ENCODE results near the gene CFAP20.
"Not testable (repeated sequence)": the region's sequence is repeated elsewhere in the genome, so short reads cannot be mapped to it uniquely, and the experiment has no call there.

CFAP20 gene

DNA sequence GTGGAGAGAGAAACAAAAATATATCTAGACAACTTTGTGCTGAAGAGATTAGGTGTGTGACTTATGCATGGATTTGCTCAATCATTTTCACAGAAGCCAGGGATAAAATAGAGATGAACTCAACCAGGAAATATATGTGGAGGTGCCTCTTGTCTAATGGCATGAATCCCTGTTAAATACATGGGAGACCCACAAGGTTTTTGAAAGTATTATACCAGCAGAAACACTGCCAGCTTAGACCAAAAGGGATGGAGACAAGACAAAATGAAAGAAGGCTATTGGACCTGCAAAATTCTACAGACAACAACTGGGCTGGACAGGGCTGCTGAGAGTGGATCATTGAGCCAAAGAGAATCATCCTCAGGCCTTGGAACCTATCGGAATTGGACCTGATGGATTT lies 52.7 kb downstream of the CFAP20 start:
- no peaks in the 10 kb centered on the region for H4K20me1 ChIP-seq
- no peak overlapping the region for H3K27ac ChIP-seq
- H3K4me3 ChIP-seq = no peak overlapping the region
- peaks cover 20 to 22% (median 20%) of the 10 kb centered on the region in 10 experiments for H3K4me1 ChIP-seq
- no peak for TF ChIP-seq Cebpa-rat (IDR thresholded peaks at IDR 0.05)
- no peaks in the 10 kb centered on the region for H3K27me3 ChIP-seq
- peaks cover 8 to 34% (median 23%) of the 10 kb centered on the region in 11 experiments; a peak in 21 of 22 replicates for H3K9me3 ChIP-seq (replicated peaks in 1 of 11)
- no peak overlapping the region for H3K4me2 ChIP-seq
- H3K36me3 ChIP-seq = no peaks in the 10 kb centered on the region
- H3K9ac ChIP-seq = no peak overlapping the region

GRCh38 chr16:58074657-58075056 lies 54.5 kb downstream of the CFAP20 start:
- Histone ChIP-seq H3K27ac (no peak overlapping the region), H3K9me3 (replicated peaks in 1 of 11) (peaks cover 8 to 34% (median 23%) of the 10 kb centered on the region in 11 experiments; a peak in 21 of 22 replicates), H3K27me3 (no peaks in the 10 kb centered on the region), H3K4me1 (peaks cover 1 to 3% (median 2%) of the 10 kb centered on the region in 10 experiments; a peak in 18 of 20 replicates), H3K36me3 (no peaks in the 10 kb centered on the region), H3K4me3 (no peak overlapping the region), H3K4me2 (no peak overlapping the region), H3K9ac (no peak overlapping the region), H4K20me1 (no peaks in the 10 kb centered on the region)
- TF ChIP-seq Cebpa-rat (IDR thresholded peaks at IDR 0.05) = no peak

GRCh38 chr16:58073086-58073485 lies 56.1 kb downstream of the CFAP20 start:
- H3K4me1 ChIP-seq, H3K4me3 ChIP-seq, H3K27ac ChIP-seq, H4K20me1 ChIP-seq, H3K27me3 ChIP-seq, H3K36me3 ChIP-seq, H3K9ac ChIP-seq, H3K4me2 ChIP-seq: not testable (repeated sequence)
- peaks cover 8 to 34% (median 23%) of the 10 kb centered on the region in 11 experiments; a peak in 21 of 22 replicates for H3K9me3 ChIP-seq (replicated peaks in 1 of 11)

DNA sequence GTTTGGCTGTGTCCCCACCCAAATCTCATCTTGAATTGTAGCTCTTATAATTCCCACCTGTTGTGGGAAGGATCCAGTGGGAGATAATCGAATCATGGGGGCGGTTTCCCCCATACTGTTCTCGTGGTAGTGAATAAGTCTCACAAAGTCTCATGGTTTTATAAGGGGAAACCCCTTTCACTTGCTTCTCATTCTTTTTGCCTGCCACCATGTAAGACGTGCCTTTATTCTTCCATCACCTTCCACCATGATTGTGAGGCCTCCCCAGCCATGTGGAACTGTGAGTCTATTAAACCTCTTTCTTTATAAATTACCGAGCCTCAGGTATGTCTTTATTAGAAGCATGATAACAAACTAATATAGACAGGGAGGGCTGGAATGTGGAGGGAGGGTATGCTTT lies 57.0 kb downstream of the CFAP20 start:
- H3K9me3 ChIP-seq (replicated peaks in 1 of 11) = peaks cover 8 to 24% (median 15%) of the 10 kb centered on the region in 11 experiments; a peak in 21 of 22 replicates
- H3K4me1 ChIP-seq, H3K27ac ChIP-seq: not testable (repeated sequence)

GRCh38 chr16:58070585-58070984 lies 58.6 kb downstream of the CFAP20 start:
- no peak for TF ChIP-seq Cebpa-rat (IDR thresholded peaks at IDR 0.05)
- H3K9me3 ChIP-seq (replicated peaks in 1 of 11) = peaks cover 0 to 9% (median 0%) of the 10 kb centered on the region in 11 experiments; a peak in 5 of 22 replicates

More for the DNA sequence above, 57.0 kb downstream of the CFAP20 start:
- H3K4me2 ChIP-seq, H3K9ac ChIP-seq, H3K4me3 ChIP-seq, H3K36me3 ChIP-seq, H4K20me1 ChIP-seq, H3K27me3 ChIP-seq: not testable (repeated sequence)

More at GRCh38 chr16:58070585-58070984, 58.6 kb downstream of the CFAP20 start:
- Histone ChIP-seq H3K4me3 (no peak overlapping the region), H3K27ac (no peak overlapping the region), H4K20me1 (no peaks in the 10 kb centered on the region), H3K36me3 (no peaks in the 10 kb centered on the region), H3K9ac (no peak overlapping the region), H3K4me2 (no peak overlapping the region), H3K4me1 (peaks cover 0 to 6% (median 0%) of the 10 kb centered on the region in 10 experiments; a peak in 2 of 20 replicates), H3K27me3 (no peaks in the 10 kb centered on the region)
